Esophagus squamous epithelium (tissue), 4 donors: ENCODE measurements around the gene PTAFR.

ENCODE experiments used
- CTCF ChIP-seq, 6 experiments: fragments of 450-650 bp in 4 of 6; fragments of 200-600 bp in 2 of 6; sonication (generic) in 2 of 6; IDR thresholded peaks; one replicate each; pipeline ENCODE4 v1.5.1; 2016 to 2019; ENCODE audit warnings: antibody characterized with exemption in 6 of 6, mild to moderate bottlenecking in 4 of 6, moderate library complexity in 4 of 6
- POLR2A ChIP-seq, 4 donors: fragments of 450-650 bp; IDR thresholded peaks; one replicate each; pipeline ENCODE4 v1.6.1; 2017; ENCODE audit warnings: antibody characterized with exemption in 4 of 4, mild to moderate bottlenecking in 4 of 4, moderate library complexity in 3 of 4

- TF ChIP-seq POLR2A (IDR thresholded peaks at IDR 0.05) (no peak), CTCF (IDR thresholded peaks at IDR 0.05) (no peak)
Measured at GRCh38 chr1:28129150-28129549, 47.3 kb downstream of the PTAFR start.
